Psoas muscle (tissue), 8 donors: Measurements from ENCODE around the gene OR11A1. TPM values are rescaled to one million over a fixed set of nuclear protein-coding genes. Genes with fewer than 3 reads are reported as not detected.

Experiments
- ATAC-seq, 4 donors: fragments of 200-7000 bp; cut with Tn5 transposase; one replicate each; pipeline ENCODE4 v1.9.1; 2020; ENCODE audit warnings: moderate library complexity in 3 of 4, mild to moderate bottlenecking in 2 of 4
- DNase-seq, 2 donors: peaks; one replicate each; pipeline ENCODE4 v3.0.0-alpha.2; 2020
- H3K27ac ChIP-seq: fragments of 200-600 bp; one replicate; pipeline ENCODE4 v1.8.0; 2022
- H3K27me3 ChIP-seq, 3 donors: fragments of 200-600 bp in 1 of 3; one replicate each; pipeline versions ENCODE4 v1.6.1 to v1.8.0; 2013 to 2022; ENCODE audit warnings: low read length in 2 of 3, mild to moderate bottlenecking in 2 of 3, moderate library complexity in 1 of 3; ENCODE audit not compliant: insufficient read depth in 3 of 3
- H3K36me3 ChIP-seq, 2 donors: fragments of 200-600 bp in 1 of 2; one replicate each; pipeline versions ENCODE4 v1.6.1 to v1.8.0; 2013 to 2022; ENCODE audit warnings: low read depth in 1 of 2, mild to moderate bottlenecking in 1 of 2, moderate library complexity in 1 of 2; ENCODE audit not compliant: insufficient read depth in 1 of 2
- H3K4me1 ChIP-seq: fragments of 200-600 bp; one replicate; pipeline ENCODE4 v1.8.0; 2022
- H3K4me3 ChIP-seq: fragments of 200-600 bp; one replicate; pipeline ENCODE4 v1.8.0; 2022; ENCODE audit warnings: mild to moderate bottlenecking
- H3K9me3 ChIP-seq: fragments of 200-600 bp; one replicate; pipeline ENCODE4 v1.8.0; 2022
- CTCF ChIP-seq: fragments of 200-600 bp; IDR thresholded peaks from one replicate; pipeline ENCODE4 v1.8.0; 2022; ENCODE audit warnings: antibody characterized with exemption
- WGBS, 3 donors: extraction: QIAGEN DNeasy Blood & Tissue Kit; methylation state at CpG; one replicate each; pipeline versions ENCODE4 v1.1.6 to v1.1.7; 2013; 5-methylcytosine and 5-hydroxymethylcytosine counted together
- intact Hi-C, 2 donors: fragments of 100-400 bp; cut with DNase I; formaldehyde crosslinking; loops; one replicate each; pipeline versions ENCODE4 v1.11.0 to v1.14.2; 2022
- polyA plus RNA-seq, 3 donors: library from polyadenylated mRNA; stranded (reverse); fragments of 200-250 nt; gene quantifications; one replicate each; pipeline ENCODE4 v1.2.3, GENCODE V29; 2013
- total RNA-seq, 4 donors: library from RNA; stranded (reverse); fragmentation: NEBNext Ultra II Directional in 2 of 4; extraction: Animal tissue kit (Norgen Biotek cat#: 25700) in 2 of 4; gene quantifications; one replicate each; pipeline versions ENCODE4 v1.2.1 to v1.2.4, GENCODE V29; 2021 to 2023
- donor health status: healthy with polysubstance abuse.
- donor health status: DM: no; HTN: no; CAD: no; lungs with moderate emphysema.
- donor health status: Bipolar disorder and iron deficiency.
- donor health status: healthy.
- donor health status: DM: yes; HTN: yes; CAD: no.
- donor health status: DM: no; HTN: no; CAD: no.
- donor health status: DM: no; HTN: no; CAD: no.
- donor health status: DM: yes; HTN: yes; CAD: no.

The OR11A1 gene
- total and polyA plus RNA-seq, 7 donors: not detected

GRCh38 chr6:29502597-29502996, 45.7 kb upstream of the OR11A1 start:
- intact Hi-C loops: no loop called here
- Histone ChIP-seq H3K27me3 (no peaks in the 10 kb centered on the region), H3K4me3 (no peak overlapping the region), H3K36me3 (no peaks in the 10 kb centered on the region), H3K4me1 (no peaks in the 10 kb centered on the region), H3K27ac (no peak overlapping the region), H3K9me3 (no peaks in the 10 kb centered on the region)
- TF ChIP-seq CTCF: no peak
- ATAC-seq: no peak
- DNase-seq: no peak
- 75 to 77% (median 76%) methylated on average over 5 of the region's 5 CpGs for WGBS, 3 donors

GRCh38 chr6:29502181-29502580, 45.3 kb upstream of the OR11A1 start:
- no peaks in the 10 kb centered on the region for H3K36me3 ChIP-seq
- H3K4me1 ChIP-seq: no peaks in the 10 kb centered on the region
- 87 to 88% (median 87%) methylated on average over 3 of the region's 3 CpGs for WGBS, 3 donors
- no peak for TF ChIP-seq CTCF
- H3K27me3 ChIP-seq: no peaks in the 10 kb centered on the region
- H3K9me3 ChIP-seq: no peaks in the 10 kb centered on the region
- H3K27ac ChIP-seq: no peak overlapping the region
- DNase-seq: no peak
- no peak overlapping the region for H3K4me3 ChIP-seq
- intact Hi-C loops: no loop called here
- ATAC-seq: no peak

- H3K4me1 ChIP-seq: no peaks in the 10 kb centered on the region
- no peak overlapping the region for H3K27ac ChIP-seq
- no peak for TF ChIP-seq CTCF
- no peak overlapping the region for H3K4me3 ChIP-seq
- no peak for ATAC-seq
- H3K36me3 ChIP-seq: no peaks in the 10 kb centered on the region
- DNase-seq: no peak
- 77 to 79% (median 78%) methylated on average over 6 of the region's 6 CpGs for WGBS, 3 donors
- no peaks in the 10 kb centered on the region for H3K9me3 ChIP-seq
- no peaks in the 10 kb centered on the region for H3K27me3 ChIP-seq
- intact Hi-C loops: no loop called here
Observed at GRCh38 chr6:29501106-29501505, 44.2 kb upstream of the OR11A1 start.

GRCh38 chr6:29500594-29500993, 43.7 kb upstream of the OR11A1 start:
- TF ChIP-seq CTCF: no peak
- Histone ChIP-seq H3K27me3 (no peaks in the 10 kb centered on the region), H3K9me3 (no peaks in the 10 kb centered on the region), H3K4me3 (no peak overlapping the region), H3K27ac (no peak overlapping the region), H3K36me3 (no peaks in the 10 kb centered on the region), H3K4me1 (no peaks in the 10 kb centered on the region)
- 80 to 87% (median 85%) methylated on average over 8 of the region's 8 CpGs for WGBS, 3 donors
- DNase-seq (no peak), ATAC-seq (no peak)
- intact Hi-C loops: no loop called here

- H3K4me1 ChIP-seq: no peaks in the 10 kb centered on the region
- no peak for TF ChIP-seq CTCF
- ATAC-seq: no peak
- H3K9me3 ChIP-seq: no peaks in the 10 kb centered on the region
- DNase-seq: no peak
- 68 to 85% (median 78%) methylated on average over 5 of the region's 5 CpGs for WGBS, 3 donors
- H3K27ac ChIP-seq: no peak overlapping the region
- no peaks in the 10 kb centered on the region for H3K27me3 ChIP-seq
- no peaks in the 10 kb centered on the region for H3K36me3 ChIP-seq
- H3K4me3 ChIP-seq: no peak overlapping the region
- intact Hi-C loops: no loop called here
Observed at GRCh38 chr6:29499704-29500103, 42.8 kb upstream of the OR11A1 start.
